Small intestine (tissue), 7 donors: ENCODE results near the gene SEMA5A. TPM values are rescaled to one million over a fixed set of nuclear protein-coding genes. Genes with fewer than 3 reads are reported as not detected.

Experiments
- DNase-seq, 2 donors: peaks; one replicate each; pipeline versions ENCODE4 v3.0.0 to v3.0.0-alpha.2; 2013
- FAIRE-seq: peaks from 2 replicates; lab custom pipeline; 2012; peaks lifted over from hg19 to GRCh38; lab: Jason Lieb, UNC
- H3K27ac ChIP-seq, 3 donors: one replicate each; pipeline ENCODE4 v1.5.1; 2013; ENCODE audit warnings: low read length in 2 of 3, mild to moderate bottlenecking in 2 of 3, control low read depth in 1 of 3, inconsistent platforms in 1 of 3, low read depth in 1 of 3, moderate library complexity in 1 of 3
- H3K27me3 ChIP-seq, 3 donors: one replicate each; pipeline ENCODE4 v1.6.1; 2013; ENCODE audit warnings: low read length in 3 of 3, inconsistent platforms in 1 of 3; ENCODE audit not compliant: control insufficient read depth in 3 of 3, insufficient read depth in 3 of 3
- H3K36me3 ChIP-seq, 3 donors: one replicate each; pipeline ENCODE4 v1.6.1; 2013; ENCODE audit warnings: low read length in 3 of 3, inconsistent platforms in 1 of 3, low read depth in 1 of 3, mild to moderate bottlenecking in 1 of 3, moderate library complexity in 1 of 3; ENCODE audit not compliant: control insufficient read depth in 3 of 3, insufficient read depth in 2 of 3
- H3K4me1 ChIP-seq, 3 donors: one replicate each; pipeline ENCODE4 v1.6.1; 2013; ENCODE audit warnings: low read length in 2 of 3, inconsistent platforms in 1 of 3, low read depth in 1 of 3, mild to moderate bottlenecking in 1 of 3, moderate library complexity in 1 of 3; ENCODE audit not compliant: control insufficient read depth in 3 of 3, insufficient read depth in 2 of 3
- H3K4me3 ChIP-seq, 3 donors: one replicate each; pipeline ENCODE4 v1.5.1; 2013; ENCODE audit warnings: low read length in 3 of 3, control low read depth in 1 of 3, inconsistent platforms in 1 of 3, low read depth in 1 of 3, mild to moderate bottlenecking in 1 of 3, moderate library complexity in 1 of 3
- H3K9me3 ChIP-seq, 2 donors: one replicate each; pipeline ENCODE4 v1.6.1; 2013; ENCODE audit warnings: low read depth in 1 of 2, low read length in 1 of 2; ENCODE audit not compliant: control insufficient read depth in 2 of 2, insufficient read depth in 1 of 2
- WGBS, 3 donors: extraction: QIAGEN DNeasy Blood & Tissue Kit; methylation state at CpG; one replicate each; pipeline ENCODE4 v1.1.7; 2013; 5-methylcytosine and 5-hydroxymethylcytosine counted together
- polyA plus RNA-seq, 4 donors: library from polyadenylated mRNA; stranded (reverse) in 3 of 4; unstranded in 1 of 4; fragments of 200-250 nt in 3 of 4; fragments of 120-200 nt in 1 of 4; gene quantifications; one replicate each; pipeline versions ENCODE4 v1.2.1 to v1.2.3, GENCODE V29; 2013
- donor health status: healthy with polysubstance abuse.
- donor health status: control.
- donor health status: control.
- donor health status: Bipolar disorder and iron deficiency.
- donor health status: healthy.

The SEMA5A gene
- polyA plus RNA-seq, 4 donors, result 0.45 to 11.1 (median 1.2) TPM

DNA sequence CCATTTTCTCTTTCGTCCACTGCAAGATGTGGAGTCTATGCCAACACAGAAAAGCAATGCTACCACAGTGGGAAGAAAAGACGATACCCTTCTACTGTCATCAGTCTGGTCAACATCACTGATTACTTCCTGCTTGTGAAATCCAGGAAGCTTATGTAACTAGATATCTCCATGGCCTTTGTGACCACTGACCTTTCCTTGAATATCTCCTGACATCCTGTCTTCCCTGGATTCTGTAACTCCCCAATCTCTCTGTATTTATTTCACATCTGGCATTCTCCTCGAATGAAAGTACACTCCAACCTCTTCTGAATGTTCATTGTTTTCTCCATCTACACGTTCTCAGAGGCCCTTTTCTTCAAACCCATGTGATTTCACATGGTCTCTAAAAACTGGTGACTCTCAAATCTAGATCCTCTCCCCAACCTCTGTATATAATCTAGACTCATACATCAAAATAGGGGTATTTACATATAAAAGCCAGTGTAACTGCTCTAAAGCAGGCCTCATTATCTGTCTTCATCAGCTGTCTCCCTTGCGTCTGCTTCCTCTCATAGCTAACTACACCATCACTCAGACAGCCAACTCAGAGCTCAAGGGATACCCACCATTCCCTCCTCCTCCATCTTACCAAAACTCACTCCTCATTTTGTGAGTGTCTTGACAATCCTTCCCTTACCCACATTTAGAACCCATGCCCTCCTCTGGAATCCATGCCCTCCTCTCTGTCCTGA lies 156.8 kb downstream of the SEMA5A start:
- Histone ChIP-seq H3K4me1 (no peaks in the 10 kb centered on the region), H3K27ac (no peak overlapping the region), H3K27me3 (no peaks in the 10 kb centered on the region), H3K36me3 (no peaks in the 10 kb centered on the region), H3K4me3 (no peak overlapping the region), H3K9me3 (no peaks in the 10 kb centered on the region)
- no peak for FAIRE-seq
- no peak for DNase-seq
- WGBS, 3 donors, result 71 to 81% (median 71%) methylated on average over 5 of the region's 5 CpGs

DNA sequence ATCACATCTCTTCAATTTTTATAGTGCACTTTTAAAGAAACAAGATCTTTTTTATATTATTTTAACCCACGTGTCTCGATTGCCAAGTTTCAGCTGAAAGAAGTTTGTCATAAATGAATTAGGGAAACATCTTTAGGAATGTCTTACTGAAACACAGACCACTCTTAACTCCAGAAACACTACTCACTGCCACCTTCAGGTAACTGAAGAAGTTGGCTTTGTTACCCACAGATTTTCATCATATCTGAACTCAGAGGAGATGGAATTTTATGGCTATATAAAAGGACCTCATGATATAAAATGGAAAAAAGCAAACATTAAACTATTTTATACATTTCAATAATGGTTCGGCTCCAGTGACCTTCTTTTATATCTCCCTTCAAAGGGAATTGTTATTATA lies 158.0 kb downstream of the SEMA5A start:
- Histone ChIP-seq H3K4me3 (no peak overlapping the region), H3K36me3 (no peaks in the 10 kb centered on the region), H3K4me1 (no peaks in the 10 kb centered on the region), H3K27ac (no peak overlapping the region), H3K9me3 (no peaks in the 10 kb centered on the region), H3K27me3 (no peaks in the 10 kb centered on the region)
- no peak for FAIRE-seq
- DNase-seq, result no peak
- WGBS, 3 donors, result 74 to 91% (median 87%) methylated on average over 3 of the region's 3 CpGs

DNA sequence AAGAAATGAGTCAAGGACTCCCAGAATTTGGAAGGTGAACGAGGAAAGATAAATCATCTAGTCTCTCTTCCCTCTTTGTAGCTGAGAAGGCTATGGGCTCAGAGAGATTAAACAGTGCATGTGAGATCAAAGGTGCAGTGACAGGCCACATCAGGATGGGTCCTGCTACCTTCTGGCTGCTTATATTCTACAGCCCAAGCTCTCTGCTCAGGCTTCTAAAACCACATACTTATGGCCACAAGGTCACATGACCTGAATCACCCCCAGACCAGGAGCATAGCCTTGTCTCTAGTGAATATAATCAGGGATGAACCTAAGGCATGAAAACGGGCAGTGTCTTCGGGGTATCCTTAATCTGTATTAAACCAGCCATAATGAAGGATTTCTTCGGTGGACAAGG lies 158.9 kb downstream of the SEMA5A start:
- FAIRE-seq (no peak), DNase-seq (no peak)
- H3K9me3 ChIP-seq, result no peaks in the 10 kb centered on the region
- no peak overlapping the region for H3K4me3 ChIP-seq
- H3K36me3 ChIP-seq, result no peaks in the 10 kb centered on the region
- 79 to 92% (median 86%) methylated on average over 4 of the region's 4 CpGs for WGBS, 3 donors
- no peaks in the 10 kb centered on the region for H3K27me3 ChIP-seq
- H3K27ac ChIP-seq, result no peak overlapping the region
- no peaks in the 10 kb centered on the region for H3K4me1 ChIP-seq

DNA sequence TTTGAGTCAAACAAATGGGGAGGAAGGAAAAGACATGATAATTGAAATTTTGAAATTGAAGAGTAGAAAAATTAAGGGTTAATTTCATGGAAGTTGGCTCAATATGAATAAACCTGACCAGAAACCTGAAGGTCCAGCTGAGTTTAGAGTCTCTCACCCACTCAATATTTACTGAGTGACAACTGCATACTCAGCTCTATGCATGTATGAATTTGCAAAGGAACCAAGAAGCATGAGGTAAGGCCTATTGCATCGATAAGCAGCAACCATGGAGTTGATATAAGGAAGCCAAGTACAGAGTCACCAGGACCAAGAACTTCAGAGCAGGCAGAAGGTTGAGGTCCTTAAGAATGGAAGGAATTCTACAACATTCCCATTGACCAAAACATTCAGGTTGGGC lies 163.4 kb downstream of the SEMA5A start:
- H3K27me3 ChIP-seq, result no peaks in the 10 kb centered on the region
- no peaks in the 10 kb centered on the region for H3K9me3 ChIP-seq
- FAIRE-seq (no peak), DNase-seq (no peak)
- H3K4me3 ChIP-seq, result no peak overlapping the region
- H3K36me3 ChIP-seq, result peaks cover 0 to 3% (median 0%) of the 10 kb centered on the region in 3 donors
- WGBS, 3 donors, result 84 to 93% (median 92%) methylated on average over 1 of the region's 1 CpG
- H3K4me1 ChIP-seq, result no peaks in the 10 kb centered on the region
- no peak overlapping the region for H3K27ac ChIP-seq

DNA sequence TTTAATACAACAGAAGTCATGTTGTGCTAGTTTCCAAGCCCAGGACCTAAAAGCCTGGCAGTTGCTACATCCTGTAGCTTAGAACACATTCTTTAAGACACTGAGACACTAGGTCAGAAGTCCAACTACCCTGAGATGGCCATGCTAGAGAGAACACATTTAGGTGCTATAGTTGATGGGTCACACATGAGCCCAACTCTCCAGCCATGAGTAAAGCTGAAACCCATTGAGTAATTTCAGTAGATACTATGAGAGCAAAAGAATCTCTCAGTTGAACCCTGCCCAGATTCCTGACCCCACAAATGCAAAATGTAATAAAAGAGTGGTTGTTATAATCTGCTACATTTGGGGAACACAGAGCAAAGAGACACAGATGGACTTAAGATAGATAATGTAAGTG lies 164.4 kb downstream of the SEMA5A start:
- Histone ChIP-seq H3K36me3 (peaks cover 0 to 3% (median 0%) of the 10 kb centered on the region in 3 donors), H3K4me1 (no peaks in the 10 kb centered on the region), H3K27ac (no peak overlapping the region), H3K4me3 (no peak overlapping the region), H3K27me3 (no peaks in the 10 kb centered on the region), H3K9me3 (no peaks in the 10 kb centered on the region)
- DNase-seq, result no peak
- no peak for FAIRE-seq

DNA sequence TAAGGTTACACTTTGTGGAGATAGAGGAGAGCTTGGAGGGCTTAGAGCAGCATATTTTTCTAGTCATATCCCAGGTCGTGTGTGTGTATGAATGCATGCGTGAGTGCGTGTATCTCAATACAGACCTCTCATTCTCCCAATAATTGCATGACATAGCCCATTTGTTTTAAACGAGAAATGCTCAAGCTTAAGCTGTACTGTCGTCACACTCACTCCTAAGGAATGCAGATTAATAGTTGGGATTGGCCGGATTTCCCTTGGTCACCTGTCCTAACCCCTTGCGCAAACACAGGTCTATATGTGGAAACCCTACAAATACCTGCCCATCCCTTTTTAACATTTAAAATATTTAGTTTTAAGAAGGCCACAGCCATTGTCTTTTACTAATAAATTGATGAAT lies 165.8 kb downstream of the SEMA5A start:
- no peaks in the 10 kb centered on the region for H3K27me3 ChIP-seq
- no peak overlapping the region for H3K27ac ChIP-seq
- FAIRE-seq (no peak), DNase-seq (no peak)
- no peaks in the 10 kb centered on the region for H3K9me3 ChIP-seq
- peaks cover 0 to 6% (median 0%) of the 10 kb centered on the region in 3 donors for H3K36me3 ChIP-seq
- H3K4me3 ChIP-seq, result no peak overlapping the region
- 80 to 86% (median 83%) methylated on average over 7 of the region's 7 CpGs for WGBS, 3 donors
- no peaks in the 10 kb centered on the region for H3K4me1 ChIP-seq

DNA sequence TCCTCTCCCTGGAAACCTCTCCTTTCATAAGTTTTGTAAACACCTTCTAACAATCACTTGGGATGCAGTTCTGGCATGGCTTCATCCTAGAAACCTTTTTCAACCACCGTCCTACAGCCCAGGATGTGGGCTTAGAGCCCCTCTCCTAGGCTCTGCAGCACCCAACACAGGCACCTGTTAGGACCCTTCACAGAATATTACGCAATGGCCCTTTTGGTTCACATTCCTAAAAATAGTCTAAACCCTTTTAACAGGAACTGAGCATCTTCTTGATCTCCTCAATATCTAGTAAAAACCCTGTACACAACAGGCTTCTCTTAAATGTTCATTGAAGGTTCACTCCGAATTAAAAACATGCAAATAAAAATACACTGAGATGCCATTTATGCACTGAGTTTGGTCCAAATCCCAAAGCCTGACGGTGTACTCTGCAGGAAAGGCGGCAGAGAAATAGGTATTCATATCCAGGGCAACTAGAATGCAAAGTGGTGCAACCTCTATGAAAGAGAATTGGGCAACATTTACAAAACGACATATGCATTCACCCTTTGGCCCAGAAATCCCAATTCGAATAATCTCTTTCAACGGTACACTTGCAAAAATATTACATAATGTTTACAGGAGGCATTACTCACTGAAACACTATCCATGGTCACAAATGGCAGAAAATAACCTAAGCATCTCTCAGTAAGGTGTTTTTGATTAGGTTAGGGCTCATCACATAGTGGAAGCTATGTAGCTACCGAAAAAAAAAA lies 169.3 kb downstream of the SEMA5A start:
- no peak overlapping the region for H3K27ac ChIP-seq
- 84 to 87% (median 85%) methylated on average over 9 of the region's 9 CpGs for WGBS, 3 donors

DNA sequence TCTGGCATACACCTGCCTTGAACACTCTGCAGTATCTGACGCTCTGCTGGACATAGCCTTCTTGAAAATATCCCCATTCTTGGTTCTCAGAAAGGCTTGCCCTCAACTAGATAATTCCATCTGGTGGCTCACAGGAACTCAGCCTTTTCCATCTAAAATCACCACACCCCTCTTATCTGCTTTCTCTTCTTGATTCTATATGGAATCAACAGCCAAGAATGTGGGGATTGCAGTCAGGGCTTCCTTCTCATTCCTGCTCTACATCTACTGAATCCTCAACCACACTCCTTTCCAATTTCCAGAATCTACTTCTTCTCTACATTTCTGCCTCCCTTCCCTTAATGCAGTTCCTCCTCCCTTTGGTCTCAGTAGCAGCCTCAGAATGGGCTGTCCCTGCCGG lies 170.1 kb downstream of the SEMA5A start:
- H3K27me3 ChIP-seq, result no peaks in the 10 kb centered on the region
- H3K4me1 ChIP-seq, result peaks cover 0 to 3% (median 0%) of the 10 kb centered on the region in 3 donors
- H3K4me3 ChIP-seq, result no peak overlapping the region
- H3K36me3 ChIP-seq, result peaks cover 0 to 10% (median 0%) of the 10 kb centered on the region in 3 donors
- 91 to 96% (median 94%) methylated on average over 2 of the region's 2 CpGs for WGBS, 3 donors
- no peak for DNase-seq
- H3K27ac ChIP-seq, result no peak overlapping the region
- no peaks in the 10 kb centered on the region for H3K9me3 ChIP-seq
- no peak for FAIRE-seq

More for the DNA sequence above, 169.3 kb downstream of the SEMA5A start:
- DNase-seq, result no peak
- no peaks in the 10 kb centered on the region for H3K9me3 ChIP-seq
- H3K27me3 ChIP-seq, result no peaks in the 10 kb centered on the region
- H3K4me1 ChIP-seq, result peaks cover 0 to 3% (median 0%) of the 10 kb centered on the region in 3 donors
- no peak overlapping the region for H3K4me3 ChIP-seq
- FAIRE-seq, result no peak
- H3K36me3 ChIP-seq, result peaks cover 0 to 10% (median 0%) of the 10 kb centered on the region in 3 donors
